Endometrial microvascular endothelial cells (primary cell): Measurements from ENCODE around the gene PSMG1. TPM values are rescaled to one million over a fixed set of nuclear protein-coding genes. Genes with fewer than 3 reads are reported as not detected.

Experiments used
- in situ Hi-C: cut with HindIII; loops from 2 replicates; pipeline ENCODE4 v1.10.0; 2017; ENCODE audit warnings: low sequenced_read_pairs, low pct_unique_long_range_greater_than_20kb; ENCODE audit errors: inconsistent ontology term
- total RNA-seq: library from RNA; depleted of rRNA; stranded (reverse); fragments of >200 nt; gene quantifications from one replicate; pipeline ENCODE4 v1.2.3, GENCODE V29; 2015; ENCODE audit errors: inconsistent ontology term

The PSMG1 gene
- total RNA-seq, 1 donor from 2014 or later, result 99.0 TPM

GRCh38 chr21:39134288-39134810 lies 48.9 kb downstream of the PSMG1 start:
- in situ Hi-C loops, result no loop called here

GRCh38 chr21:39132248-39132647 lies 51.0 kb downstream of the PSMG1 start:
- in situ Hi-C loops, result no loop called here

GRCh38 chr21:39131791-39132190 lies 51.5 kb downstream of the PSMG1 start:
- in situ Hi-C loops, result no loop called here

GRCh38 chr21:39127506-39127905 lies 55.7 kb downstream of the PSMG1 start:
- in situ Hi-C loops, result no loop called here

- in situ Hi-C loops, result no loop called here
Measured at GRCh38 chr21:39126486-39126806, 56.8 kb downstream of the PSMG1 start.

- in situ Hi-C loops, result no loop called here
Measured at GRCh38 chr21:39125752-39126485, 57.3 kb downstream of the PSMG1 start.

Other genes with a start within 250 kb of the PSMG1 start
- gene BRWD1, start 130.2 kb upstream of the PSMG1 start, total RNA-seq, result 9.5 TPM
- 214 TPM for gene HMGN1, start 165.6 kb upstream of the PSMG1 start, total RNA-seq